ENCODE data around the gene CALD1.
A peak's percentile ranks its signal among the peaks of the same experiment; 100 is the strongest.

Gene CALD1

GRCh38 chr7:134802762-134803161, 23.3 kb downstream of the CALD1 start:
- Histone ChIP-seq H3K27ac (ENCODE audit: low read depth, low read length) (no peak overlapping the region), H3K27me3 (ENCODE audit: control insufficient read depth, insufficient read depth, low read length) (no peaks in the 10 kb centered on the region), H3K4me3 (ENCODE audit: low read length) (no peak overlapping the region), H3K36me3 (ENCODE audit: control insufficient read depth, insufficient read depth, low read length) (no peaks in the 10 kb centered on the region), H3K9ac (ENCODE audit: low read length) (no peak overlapping the region), H3K4me1 (ENCODE audit: control insufficient read depth, insufficient read depth, low read length) (peaks cover 21% of the 10 kb centered on the region)

GRCh38 chr7:134804351-134804750, 24.9 kb downstream of the CALD1 start:
- no peak overlapping the region for H3K9ac ChIP-seq (ENCODE audit: low read length)
- no peaks in the 10 kb centered on the region for H3K27me3 ChIP-seq (ENCODE audit: control insufficient read depth, insufficient read depth, low read length)
- H3K36me3 ChIP-seq (ENCODE audit: control insufficient read depth, insufficient read depth, low read length), result no peaks in the 10 kb centered on the region
- H3K4me1 ChIP-seq (ENCODE audit: control insufficient read depth, insufficient read depth, low read length), result peaks cover 17% of the 10 kb centered on the region
- no peak overlapping the region for H3K27ac ChIP-seq (ENCODE audit: low read depth, low read length)
- H3K4me3 ChIP-seq (ENCODE audit: low read length), result no peak overlapping the region

GRCh38 chr7:134804854-134805253, 25.4 kb downstream of the CALD1 start:
- Histone ChIP-seq H3K4me1 (ENCODE audit: control insufficient read depth, insufficient read depth, low read length) (peaks cover 20% of the 10 kb centered on the region), H3K36me3 (ENCODE audit: control insufficient read depth, insufficient read depth, low read length) (no peaks in the 10 kb centered on the region), H3K27me3 (ENCODE audit: control insufficient read depth, insufficient read depth, low read length) (no peaks in the 10 kb centered on the region), H3K9ac (ENCODE audit: low read length) (no peak overlapping the region), H3K27ac (ENCODE audit: low read depth, low read length) (no peak overlapping the region), H3K4me3 (ENCODE audit: low read length) (no peak overlapping the region)

GRCh38 chr7:134806197-134806596, 26.8 kb downstream of the CALD1 start:
- no peak overlapping the region for H3K9ac ChIP-seq (ENCODE audit: low read length)
- no peak overlapping the region for H3K27ac ChIP-seq (ENCODE audit: low read depth, low read length)
- H3K36me3 ChIP-seq (ENCODE audit: control insufficient read depth, insufficient read depth, low read length), result no peaks in the 10 kb centered on the region
- no peak overlapping the region for H3K4me3 ChIP-seq (ENCODE audit: low read length)
- peaks cover 30% of the 10 kb centered on the region for H3K4me1 ChIP-seq (ENCODE audit: control insufficient read depth, insufficient read depth, low read length)
- no peaks in the 10 kb centered on the region for H3K27me3 ChIP-seq (ENCODE audit: control insufficient read depth, insufficient read depth, low read length)

GRCh38 chr7:134809616-134810015, 30.2 kb downstream of the CALD1 start:
- Histone ChIP-seq H3K4me1 (ENCODE audit: control insufficient read depth, insufficient read depth, low read length) (peaks cover 41% of the 10 kb centered on the region), H3K9ac (ENCODE audit: low read length) (no peak overlapping the region), H3K4me3 (ENCODE audit: low read length) (no peak overlapping the region), H3K36me3 (ENCODE audit: control insufficient read depth, insufficient read depth, low read length) (no peaks in the 10 kb centered on the region), H3K27ac (ENCODE audit: low read depth, low read length) (peak overlapping the region; percentile 35), H3K27me3 (ENCODE audit: control insufficient read depth, insufficient read depth, low read length) (no peaks in the 10 kb centered on the region)

- H3K9ac ChIP-seq (ENCODE audit: low read length), result no peak overlapping the region
- peak overlapping the region; percentile 48 for H3K27ac ChIP-seq (ENCODE audit: low read depth, low read length)
- H3K36me3 ChIP-seq (ENCODE audit: control insufficient read depth, insufficient read depth, low read length), result no peaks in the 10 kb centered on the region
- peaks cover 51% of the 10 kb centered on the region for H3K4me1 ChIP-seq (ENCODE audit: control insufficient read depth, insufficient read depth, low read length)
- H3K27me3 ChIP-seq (ENCODE audit: control insufficient read depth, insufficient read depth, low read length), result no peaks in the 10 kb centered on the region
- no peak overlapping the region for H3K4me3 ChIP-seq (ENCODE audit: low read length)
Measured at GRCh38 chr7:134811765-134812164, 32.3 kb downstream of the CALD1 start.

GRCh38 chr7:134813663-134814396, 34.4 kb downstream of the CALD1 start:
- H3K27me3 ChIP-seq (ENCODE audit: control insufficient read depth, insufficient read depth, low read length), result no peaks in the 10 kb centered on the region
- H3K36me3 ChIP-seq (ENCODE audit: control insufficient read depth, insufficient read depth, low read length), result no peaks in the 10 kb centered on the region
- H3K27ac ChIP-seq (ENCODE audit: low read depth, low read length), result peak overlapping the region; percentile 48
- no peak overlapping the region for H3K4me3 ChIP-seq (ENCODE audit: low read length)
- H3K9ac ChIP-seq (ENCODE audit: low read length), result no peak overlapping the region
- H3K4me1 ChIP-seq (ENCODE audit: control insufficient read depth, insufficient read depth, low read length), result peaks cover 51% of the 10 kb centered on the region

- H3K27me3 ChIP-seq (ENCODE audit: control insufficient read depth, insufficient read depth, low read length), result no peaks in the 10 kb centered on the region
- peak overlapping the region; percentile 41 for H3K27ac ChIP-seq (ENCODE audit: low read depth, low read length)
- H3K4me1 ChIP-seq (ENCODE audit: control insufficient read depth, insufficient read depth, low read length), result peaks cover 44% of the 10 kb centered on the region
Measured at GRCh38 chr7:134814730-134815364, 35.4 kb downstream of the CALD1 start.

GRCh38 chr7:134818613-134819345, 39.3 kb downstream of the CALD1 start:
- Histone ChIP-seq H3K27ac (ENCODE audit: low read depth, low read length) (peak overlapping the region; percentile 60), H3K4me1 (ENCODE audit: control insufficient read depth, insufficient read depth, low read length) (peaks cover 28% of the 10 kb centered on the region), H3K4me3 (ENCODE audit: low read length) (no peak overlapping the region), H3K36me3 (ENCODE audit: control insufficient read depth, insufficient read depth, low read length) (no peaks in the 10 kb centered on the region), H3K9ac (ENCODE audit: low read length) (no peak overlapping the region), H3K27me3 (ENCODE audit: control insufficient read depth, insufficient read depth, low read length) (no peaks in the 10 kb centered on the region)

More at GRCh38 chr7:134814730-134815364, 35.4 kb downstream of the CALD1 start:
- no peak overlapping the region for H3K4me3 ChIP-seq (ENCODE audit: low read length)
- no peak overlapping the region for H3K9ac ChIP-seq (ENCODE audit: low read length)
- no peaks in the 10 kb centered on the region for H3K36me3 ChIP-seq (ENCODE audit: control insufficient read depth, insufficient read depth, low read length)

GRCh38 chr7:134819401-134819800, 40.0 kb downstream of the CALD1 start:
- Histone ChIP-seq H3K4me3 (ENCODE audit: low read length) (no peak overlapping the region), H3K27me3 (ENCODE audit: control insufficient read depth, insufficient read depth, low read length) (no peaks in the 10 kb centered on the region), H3K27ac (ENCODE audit: low read depth, low read length) (peak overlapping the region; percentile 60), H3K4me1 (ENCODE audit: control insufficient read depth, insufficient read depth, low read length) (peaks cover 26% of the 10 kb centered on the region), H3K36me3 (ENCODE audit: control insufficient read depth, insufficient read depth, low read length) (no peaks in the 10 kb centered on the region), H3K9ac (ENCODE audit: low read length) (no peak overlapping the region)

GRCh38 chr7:134820295-134820694, 40.9 kb downstream of the CALD1 start:
- Histone ChIP-seq H3K9ac (ENCODE audit: low read length) (no peak overlapping the region), H3K27ac (ENCODE audit: low read depth, low read length) (peak overlapping the region; percentile 60), H3K4me3 (ENCODE audit: low read length) (no peak overlapping the region), H3K36me3 (ENCODE audit: control insufficient read depth, insufficient read depth, low read length) (no peaks in the 10 kb centered on the region), H3K4me1 (ENCODE audit: control insufficient read depth, insufficient read depth, low read length) (peaks cover 32% of the 10 kb centered on the region), H3K27me3 (ENCODE audit: control insufficient read depth, insufficient read depth, low read length) (no peaks in the 10 kb centered on the region)

GRCh38 chr7:134820778-134821177, 41.3 kb downstream of the CALD1 start:
- peaks cover 31% of the 10 kb centered on the region for H3K4me1 ChIP-seq (ENCODE audit: control insufficient read depth, insufficient read depth, low read length)
- H3K27me3 ChIP-seq (ENCODE audit: control insufficient read depth, insufficient read depth, low read length), result no peaks in the 10 kb centered on the region
- H3K9ac ChIP-seq (ENCODE audit: low read length), result no peak overlapping the region
- H3K4me3 ChIP-seq (ENCODE audit: low read length), result no peak overlapping the region
- H3K27ac ChIP-seq (ENCODE audit: low read depth, low read length), result peak overlapping the region; percentile 60
- H3K36me3 ChIP-seq (ENCODE audit: control insufficient read depth, insufficient read depth, low read length), result no peaks in the 10 kb centered on the region
